ENCODE data around the gene OOSP4B.

- no peak for TF ChIP-seq EP300 (IDR thresholded peaks at IDR 0.05)
- no peak for TF ChIP-seq POLR2A (IDR thresholded peaks at IDR 0.05)
Observed at GRCh38 chr11:60077981-60078380, 61.0 kb downstream of the OOSP4B start.
